Measurements from ENCODE around the gene MINDY1. TPM values are rescaled to one million over a fixed set of nuclear protein-coding genes. Genes with fewer than 3 reads are reported as not detected.

Gene MINDY1
- total and polyA plus RNA-seq, 2 donors (not counting 3 experiments of a cell fraction or from before 2014, with no cell fraction given) = 12.0 to 15.4 TPM

DNA sequence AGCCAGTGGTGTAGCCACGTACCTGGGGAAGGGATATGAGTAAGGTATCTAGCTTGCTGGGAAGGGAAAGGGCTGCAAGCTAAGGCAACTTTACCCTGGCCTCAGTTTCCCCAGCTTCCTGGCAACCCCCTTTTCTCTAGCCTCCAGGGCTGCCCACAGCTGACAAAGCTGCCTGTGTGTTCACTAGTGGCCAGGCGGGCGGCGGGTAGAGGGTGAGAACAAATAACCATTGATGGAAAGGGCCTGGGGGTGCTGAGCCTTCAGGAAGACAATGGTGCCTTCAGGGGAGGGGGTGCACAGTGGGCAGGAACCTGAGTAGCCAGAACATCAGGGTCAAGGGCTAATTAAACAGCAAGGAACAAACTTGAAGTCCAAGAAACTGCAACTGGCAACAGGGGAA lies 38.2 kb downstream of the MINDY1 start:
- POLR2A ChIA-PET = no interaction called here

DNA sequence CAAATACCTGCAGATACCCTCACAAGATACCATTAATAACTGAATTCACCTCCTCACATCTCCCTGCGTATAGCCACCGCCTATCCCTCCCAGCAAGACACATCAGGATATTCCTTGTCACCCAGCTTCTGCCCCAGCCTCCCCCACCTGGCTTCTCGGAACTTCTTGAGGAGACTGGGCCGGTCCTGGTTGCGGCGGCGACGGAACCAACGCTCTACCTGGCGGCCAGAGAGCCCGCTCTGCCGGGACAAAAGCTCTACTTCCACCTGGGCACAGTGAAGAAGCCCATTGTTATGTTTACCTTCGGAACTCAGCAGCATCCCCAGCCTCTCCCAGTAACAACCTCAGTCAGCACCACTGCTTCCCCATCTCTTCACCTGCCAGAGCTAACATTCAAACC lies 38.8 kb downstream of the MINDY1 start:
- Histone ChIP-seq H3K36me3 (ENCODE audit: control insufficient read depth in 2 of 2, extremely low read depth in 1 of 2, insufficient read depth in 2 of 2, low read length in 2 of 2) (peaks cover 23 to 35% of the 10 kb centered on the region in 2 experiments), H4K20me1 (replicated peaks; ENCODE audit: control insufficient read depth, extremely low read depth, insufficient read depth, low read length) (no peaks in the 10 kb centered on the region), H3K9ac (replicated peaks; ENCODE audit: extremely low read depth, insufficient read depth, low read length) (no peak overlapping the region), H3K27ac (ENCODE audit: insufficient read depth, low read depth, low read length) (no peak overlapping the region), H3K79me2 (ENCODE audit: control insufficient read depth, insufficient read depth, low read length) (peaks cover 45% of the 10 kb centered on the region), H3K9me1 (replicated peaks; ENCODE audit: control insufficient read depth, extremely low read depth, insufficient read depth, low read length) (no peaks in the 10 kb centered on the region), H3K4me2 (ENCODE audit: insufficient read depth, low read length) (no peak overlapping the region), H3K9me3 (replicated peaks; ENCODE audit: control insufficient read depth, insufficient read depth, low read length) (no peaks in the 10 kb centered on the region), H2AFZ (ENCODE audit: low read depth, low read length) (no peak overlapping the region), H3K4me1 (ENCODE audit: control insufficient read depth, extremely low read depth, insufficient read depth, low read length) (peaks cover 15% of the 10 kb centered on the region), H3K27me3 (ENCODE audit: control insufficient read depth in 2 of 2, insufficient read depth in 2 of 2, low read length in 2 of 2) (no peaks in the 10 kb centered on the region), H3K4me3 (replicated peaks in 1 of 3; ENCODE audit: insufficient read depth in 1 of 3, low read depth in 1 of 3, low read length in 3 of 3) (no peak overlapping the region)
- dilution Hi-C loops (cut with MboI; ENCODE audit: extremely low pct_ligation_motif_present, low sequenced_read_pairs) = no loop called here
- FAIRE-seq (no peak), DNase-seq (ENCODE audit: low read depth, low spot score) (no peak)
- no peak for TF ChIP-seq POLR2AphosphoS5 (IDR thresholded peaks at IDR 0.05; ENCODE audit: insufficient read depth, low read depth, low read length)
- no peak for TF ChIP-seq FOS (IDR thresholded peaks at IDR 0.05; ENCODE audit: borderline replicate concordance, insufficient read depth, low read length)
- TF ChIP-seq, protein P1, sequence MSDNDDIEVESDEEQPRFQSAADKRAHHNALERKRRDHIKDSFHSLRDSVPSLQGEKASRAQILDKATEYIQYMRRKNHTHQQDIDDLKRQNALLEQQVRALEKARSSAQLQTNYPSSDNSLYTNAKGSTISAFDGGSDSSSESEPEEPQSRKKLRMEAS (IDR thresholded peaks at IDR 0.05; ENCODE audit: insufficient read depth, insufficient read length) = no peak
- TF ChIP-seq MYC (IDR thresholded peaks at IDR 0.05; ENCODE audit: low read depth, low read length) = no peak
- intact Hi-C loops (cut with micrococcal nuclease) = no loop called here
- POLR2A ChIA-PET = no interaction called here
- CTCF ChIA-PET = no interaction called here
- no TSS peak for BruUV-seq (replicated peaks)

More for the DNA sequence above, 38.2 kb downstream of the MINDY1 start:
- Histone ChIP-seq H2AFZ (ENCODE audit: low read depth, low read length) (no peak overlapping the region), H3K36me3 (ENCODE audit: control insufficient read depth in 2 of 2, extremely low read depth in 1 of 2, insufficient read depth in 2 of 2, low read length in 2 of 2) (peaks cover 23 to 34% of the 10 kb centered on the region in 2 experiments), H3K4me2 (ENCODE audit: insufficient read depth, low read length) (no peak overlapping the region), H3K79me2 (ENCODE audit: control insufficient read depth, insufficient read depth, low read length) (peaks cover 50% of the 10 kb centered on the region), H3K27ac (ENCODE audit: insufficient read depth, low read depth, low read length) (no peak overlapping the region), H3K4me3 (replicated peaks in 1 of 3; ENCODE audit: insufficient read depth in 1 of 3, low read depth in 1 of 3, low read length in 3 of 3) (no peak overlapping the region), H3K9ac (replicated peaks; ENCODE audit: extremely low read depth, insufficient read depth, low read length) (no peak overlapping the region), H3K4me1 (ENCODE audit: control insufficient read depth, extremely low read depth, insufficient read depth, low read length) (peaks cover 18% of the 10 kb centered on the region), H4K20me1 (replicated peaks; ENCODE audit: control insufficient read depth, extremely low read depth, insufficient read depth, low read length) (no peaks in the 10 kb centered on the region), H3K9me1 (replicated peaks; ENCODE audit: control insufficient read depth, extremely low read depth, insufficient read depth, low read length) (no peaks in the 10 kb centered on the region), H3K27me3 (ENCODE audit: control insufficient read depth in 2 of 2, insufficient read depth in 2 of 2, low read length in 2 of 2) (no peaks in the 10 kb centered on the region), H3K9me3 (replicated peaks; ENCODE audit: control insufficient read depth, insufficient read depth, low read length) (no peaks in the 10 kb centered on the region)
- CTCF ChIA-PET = interaction anchor here (3.3 kb wide), 1 partner anchor 27 kb away, joined by 22 read pairs; no protein-coding TSS in a partner anchor
- no peak for FAIRE-seq
- TF ChIP-seq, protein P2, sequence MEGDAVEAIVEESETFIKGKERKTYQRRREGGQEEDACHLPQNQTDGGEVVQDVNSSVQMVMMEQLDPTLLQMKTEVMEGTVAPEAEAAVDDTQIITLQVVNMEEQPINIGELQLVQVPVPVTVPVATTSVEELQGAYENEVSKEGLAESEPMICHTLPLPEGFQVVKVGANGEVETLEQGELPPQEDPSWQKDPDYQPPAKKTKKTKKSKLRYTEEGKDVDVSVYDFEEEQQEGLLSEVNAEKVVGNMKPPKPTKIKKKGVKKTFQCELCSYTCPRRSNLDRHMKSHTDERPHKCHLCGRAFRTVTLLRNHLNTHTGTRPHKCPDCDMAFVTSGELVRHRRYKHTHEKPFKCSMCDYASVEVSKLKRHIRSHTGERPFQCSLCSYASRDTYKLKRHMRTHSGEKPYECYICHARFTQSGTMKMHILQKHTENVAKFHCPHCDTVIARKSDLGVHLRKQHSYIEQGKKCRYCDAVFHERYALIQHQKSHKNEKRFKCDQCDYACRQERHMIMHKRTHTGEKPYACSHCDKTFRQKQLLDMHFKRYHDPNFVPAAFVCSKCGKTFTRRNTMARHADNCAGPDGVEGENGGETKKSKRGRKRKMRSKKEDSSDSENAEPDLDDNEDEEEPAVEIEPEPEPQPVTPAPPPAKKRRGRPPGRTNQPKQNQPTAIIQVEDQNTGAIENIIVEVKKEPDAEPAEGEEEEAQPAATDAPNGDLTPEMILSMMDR (IDR thresholded peaks at IDR 0.05; ENCODE audit: extremely low read depth in 1 of 2, insufficient read depth in 1 of 2, low read depth in 1 of 2, low read length in 2 of 2) = no peak
- TF ChIP-seq GATA2 (IDR thresholded peaks at IDR 0.05; ENCODE audit: insufficient read depth, insufficient read length, low read depth, low read length) = no peak
- no peak for DNase-seq (ENCODE audit: low read depth, low spot score)
- intact Hi-C loops (cut with micrococcal nuclease) = no loop called here
- dilution Hi-C loops (cut with MboI; ENCODE audit: extremely low pct_ligation_motif_present, low sequenced_read_pairs) = no loop called here
- no TSS peak for BruUV-seq (replicated peaks)

Measured in endothelial cell of umbilical vein (primary cell).